Left ventricle myocardium inferior (tissue), 1 donor: ENCODE data around the gene UBE4A. TPM values are rescaled to one million over a fixed set of nuclear protein-coding genes. Genes with fewer than 3 reads are reported as not detected.
"Not testable (repeated sequence)": the region's sequence is repeated elsewhere in the genome, so short reads cannot be mapped to it uniquely, and the experiment has no call there.

Experiments
- DNase-seq: peaks from one replicate; pipeline ENCODE4 v3.0.0-alpha.2; 2020
- H3K27ac ChIP-seq: fragments of 200-600 bp; replicated peaks from 2 replicates; pipeline ENCODE4 v1.8.0; 2021
- H3K27me3 ChIP-seq: fragments of 200-600 bp; 2 replicates; pipeline ENCODE4 v1.8.0; 2021; ENCODE audit warnings: low read depth
- H3K36me3 ChIP-seq: fragments of 200-600 bp; 2 replicates; pipeline ENCODE4 v1.8.0; 2021
- H3K4me1 ChIP-seq: fragments of 200-600 bp; 2 replicates; pipeline ENCODE4 v1.8.0; 2021
- H3K4me3 ChIP-seq: fragments of 200-600 bp; 2 replicates; pipeline ENCODE4 v1.8.0; 2021; ENCODE audit warnings: mild to moderate bottlenecking, moderate library complexity
- H3K9me3 ChIP-seq: fragments of 200-600 bp; replicated peaks from 2 replicates; pipeline ENCODE4 v1.8.0; 2021
- CTCF ChIP-seq: fragments of 200-600 bp; IDR thresholded peaks from 2 replicates; pipeline ENCODE4 v1.8.0; 2021; ENCODE audit warnings: antibody characterized with exemption, mild to moderate bottlenecking, borderline replicate concordance
- intact Hi-C: fragments of 100-400 bp; cut with micrococcal nuclease; formaldehyde crosslinking; loops from one replicate; pipeline ENCODE4 v1.11.0; 2022
- total RNA-seq: library from RNA; stranded (reverse); fragmentation: NEBNext Ultra II Directional; extraction: Animal tissue kit (Norgen Biotek cat#: 25700); gene quantifications from one replicate; pipeline ENCODE4 v1.2.1, GENCODE V29; 2021
- donor health status: DM: no; HTN: yes; CAD: no; lungs with severe emphysema.

The UBE4A gene
- total RNA-seq, 1 donor from 2014 or later = 32.6 TPM

- H3K4me3 ChIP-seq = no peak overlapping the region
- no peak for TF ChIP-seq CTCF
- H3K36me3 ChIP-seq = peaks cover 38% of the 10 kb centered on the region
- peaks cover 34% of the 10 kb centered on the region for H3K4me1 ChIP-seq
- no peak for DNase-seq
- H3K27me3 ChIP-seq = no peaks in the 10 kb centered on the region
- H3K27ac ChIP-seq = no peak overlapping the region
- no peaks in the 10 kb centered on the region for H3K9me3 ChIP-seq
- intact Hi-C loops = no loop called here
Observed at GRCh38 chr11:118398791-118399559, 39.6 kb downstream of the UBE4A start.

GRCh38 chr11:118401151-118401879, 41.9 kb downstream of the UBE4A start, which contains the start of gene ATP5MG:
Gene ATP5MG, plus strand, starts transcription at chr11:118401606. Its CDS starts 60 bp downstream, at chr11:118401666.
- TF ChIP-seq CTCF = peak; percentile 29
- no peaks in the 10 kb centered on the region for H3K27me3 ChIP-seq
- H3K36me3 ChIP-seq = peaks cover 22% of the 10 kb centered on the region
- H3K27ac ChIP-seq = peak within 1 kb of the TSS; percentile 98
- intact Hi-C loops = no loop called here
- H3K9me3 ChIP-seq = no peaks in the 10 kb centered on the region
- DNase-seq = peak; percentile 91
- peaks cover 58% of the 10 kb centered on the region for H3K4me1 ChIP-seq
- peak within 1 kb of the TSS; percentile 92 for H3K4me3 ChIP-seq

- Histone ChIP-seq H3K27me3 (no peaks in the 10 kb centered on the region), H3K4me3 (peak overlapping the region; percentile 92), H3K4me1 (peaks cover 65% of the 10 kb centered on the region), H3K36me3 (peaks cover 22% of the 10 kb centered on the region), H3K27ac (peak overlapping the region; percentile 98), H3K9me3 (no peaks in the 10 kb centered on the region)
- intact Hi-C loops = no loop called here
- DNase-seq = no peak
- no peak for TF ChIP-seq CTCF
Observed at GRCh38 chr11:118401880-118402590, 42.6 kb downstream of the UBE4A start.

GRCh38 chr11:118402594-118402993, 43.2 kb downstream of the UBE4A start:
- Histone ChIP-seq H3K4me1 (peaks cover 70% of the 10 kb centered on the region), H3K36me3 (peaks cover 22% of the 10 kb centered on the region), H3K4me3 (peak overlapping the region; percentile 92), H3K27ac (peak overlapping the region; percentile 98)
- DNase-seq, H3K9me3 ChIP-seq, intact Hi-C loops, H3K27me3 ChIP-seq: not testable (repeated sequence)

GRCh38 chr11:118406599-118407166, 47.3 kb downstream of the UBE4A start:
- Histone ChIP-seq H3K4me1 (peaks cover 94% of the 10 kb centered on the region), H3K27me3 (no peaks in the 10 kb centered on the region), H3K36me3 (peaks cover 37% of the 10 kb centered on the region), H3K27ac (peak overlapping the region; percentile 3), H3K4me3 (no peak overlapping the region), H3K9me3 (no peaks in the 10 kb centered on the region)
- intact Hi-C loops = no loop called here
- DNase-seq = no peak
- no peak for TF ChIP-seq CTCF
